Left ventricle myocardium inferior (tissue), 1 donor: Measurements from ENCODE around the gene ACSBG1. TPM values are rescaled to one million over a fixed set of nuclear protein-coding genes. Genes with fewer than 3 reads are reported as not detected.
A peak's percentile ranks its signal among the peaks of the same experiment; 100 is the strongest.
"Not testable (repeated sequence)": the region's sequence is repeated elsewhere in the genome, so short reads cannot be mapped to it uniquely, and the experiment has no call there.

ENCODE experiments used
- DNase-seq: peaks from one replicate; pipeline ENCODE4 v3.0.0-alpha.2; 2020
- H3K27ac ChIP-seq: fragments of 200-600 bp; replicated peaks from 2 replicates; pipeline ENCODE4 v1.8.0; 2021
- H3K27me3 ChIP-seq: fragments of 200-600 bp; 2 replicates; pipeline ENCODE4 v1.8.0; 2021; ENCODE audit warnings: low read depth
- H3K36me3 ChIP-seq: fragments of 200-600 bp; 2 replicates; pipeline ENCODE4 v1.8.0; 2021
- H3K4me1 ChIP-seq: fragments of 200-600 bp; 2 replicates; pipeline ENCODE4 v1.8.0; 2021
- H3K4me3 ChIP-seq: fragments of 200-600 bp; 2 replicates; pipeline ENCODE4 v1.8.0; 2021; ENCODE audit warnings: mild to moderate bottlenecking, moderate library complexity
- H3K9me3 ChIP-seq: fragments of 200-600 bp; replicated peaks from 2 replicates; pipeline ENCODE4 v1.8.0; 2021
- intact Hi-C: fragments of 100-400 bp; cut with micrococcal nuclease; formaldehyde crosslinking; loops from one replicate; pipeline ENCODE4 v1.11.0; 2022
- total RNA-seq: library from RNA; stranded (reverse); fragmentation: NEBNext Ultra II Directional; extraction: Animal tissue kit (Norgen Biotek cat#: 25700); gene quantifications from one replicate; pipeline ENCODE4 v1.2.1, GENCODE V29; 2021
- TF ChIP-seq, protein P1 (sequence below): fragments of 200-600 bp; IDR thresholded peaks from 2 replicates; pipeline ENCODE4 v1.8.0; 2021; ENCODE audit warnings: antibody characterized with exemption, mild to moderate bottlenecking, borderline replicate concordance
- donor health status: DM: no; HTN: yes; CAD: no; lungs with severe emphysema.

Gene ACSBG1
- total RNA-seq, 1 donor from 2014 or later, result 0.25 TPM

DNA sequence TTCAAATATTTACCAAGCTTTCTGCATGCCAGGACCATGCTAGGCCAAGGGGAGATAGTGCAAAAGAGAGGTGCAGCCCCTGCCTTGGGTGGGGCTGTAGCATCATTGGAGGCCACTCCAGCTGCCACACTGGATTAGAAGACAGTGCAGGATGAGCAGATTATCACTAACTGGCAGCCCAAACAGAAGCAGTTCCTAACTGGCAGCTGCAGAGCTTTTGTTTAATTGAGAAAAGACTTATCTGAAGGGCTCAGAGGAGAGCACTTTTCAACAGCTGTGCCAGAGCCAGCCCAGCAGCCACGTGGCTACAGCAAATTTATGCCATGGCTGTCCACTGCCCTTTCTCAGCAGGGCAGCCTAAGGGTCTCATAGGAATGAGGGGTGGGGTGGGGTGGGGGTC is 13.5 kb upstream of the ACSBG1 start:
- Histone ChIP-seq H3K9me3 (no peaks in the 10 kb centered on the region), H3K27me3 (peaks cover 3% of the 10 kb centered on the region), H3K36me3 (no peaks in the 10 kb centered on the region), H3K4me1 (peaks cover 9% of the 10 kb centered on the region), H3K27ac (no peak overlapping the region), H3K4me3 (no peak overlapping the region)
- DNase-seq, result no peak
- intact Hi-C loops, result loop anchor here (10.0 kb wide), 1 partner anchor 73 kb away; no protein-coding TSS in a partner anchor
- TF ChIP-seq, protein P1, sequence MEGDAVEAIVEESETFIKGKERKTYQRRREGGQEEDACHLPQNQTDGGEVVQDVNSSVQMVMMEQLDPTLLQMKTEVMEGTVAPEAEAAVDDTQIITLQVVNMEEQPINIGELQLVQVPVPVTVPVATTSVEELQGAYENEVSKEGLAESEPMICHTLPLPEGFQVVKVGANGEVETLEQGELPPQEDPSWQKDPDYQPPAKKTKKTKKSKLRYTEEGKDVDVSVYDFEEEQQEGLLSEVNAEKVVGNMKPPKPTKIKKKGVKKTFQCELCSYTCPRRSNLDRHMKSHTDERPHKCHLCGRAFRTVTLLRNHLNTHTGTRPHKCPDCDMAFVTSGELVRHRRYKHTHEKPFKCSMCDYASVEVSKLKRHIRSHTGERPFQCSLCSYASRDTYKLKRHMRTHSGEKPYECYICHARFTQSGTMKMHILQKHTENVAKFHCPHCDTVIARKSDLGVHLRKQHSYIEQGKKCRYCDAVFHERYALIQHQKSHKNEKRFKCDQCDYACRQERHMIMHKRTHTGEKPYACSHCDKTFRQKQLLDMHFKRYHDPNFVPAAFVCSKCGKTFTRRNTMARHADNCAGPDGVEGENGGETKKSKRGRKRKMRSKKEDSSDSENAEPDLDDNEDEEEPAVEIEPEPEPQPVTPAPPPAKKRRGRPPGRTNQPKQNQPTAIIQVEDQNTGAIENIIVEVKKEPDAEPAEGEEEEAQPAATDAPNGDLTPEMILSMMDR, result no peak

DNA sequence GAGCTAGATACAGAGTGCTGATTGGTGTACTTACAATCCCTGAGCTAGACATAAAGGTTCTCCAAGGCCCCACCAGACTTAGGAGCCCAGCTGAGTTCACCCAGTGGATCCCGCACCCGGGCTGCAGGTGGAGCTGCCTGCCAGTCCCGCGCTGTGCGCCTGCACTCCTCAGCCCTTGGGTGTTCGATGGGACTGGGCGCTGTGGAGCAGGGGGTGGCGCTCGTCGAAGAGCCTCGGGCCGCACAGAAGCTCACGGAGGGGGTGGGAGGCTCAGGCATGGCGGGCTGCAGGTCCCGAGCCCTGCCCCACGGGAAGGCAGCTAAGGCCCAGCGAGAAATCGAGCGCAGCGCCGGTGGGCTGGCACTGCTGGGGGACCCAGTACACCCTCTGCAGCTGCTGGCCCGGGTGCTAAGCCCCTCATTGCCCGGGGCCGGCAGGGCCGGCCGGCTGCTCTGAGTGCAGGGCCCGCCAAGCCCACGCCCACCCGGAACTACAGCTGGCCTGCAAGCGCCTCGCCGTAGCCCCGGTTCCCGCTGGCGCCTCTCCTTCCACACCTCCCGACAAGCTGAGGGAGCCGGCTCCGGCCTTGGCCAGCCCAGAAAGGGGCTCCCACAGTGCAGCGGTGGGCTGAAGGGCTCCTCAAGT is 11.7 kb upstream of the ACSBG1 start:
- intact Hi-C loops, result loop anchor here (10.0 kb wide), 1 partner anchor 71 kb away; no protein-coding TSS in a partner anchor
- not testable (repeated sequence) for H3K36me3 ChIP-seq, H3K4me3 ChIP-seq, H3K27me3 ChIP-seq, H3K9me3 ChIP-seq, DNase-seq, H3K27ac ChIP-seq, H3K4me1 ChIP-seq

GRCh38 chr15:78245392-78245791 is 11.0 kb upstream of the ACSBG1 start:
- not testable (repeated sequence) for H3K27ac ChIP-seq, H3K9me3 ChIP-seq

DNA sequence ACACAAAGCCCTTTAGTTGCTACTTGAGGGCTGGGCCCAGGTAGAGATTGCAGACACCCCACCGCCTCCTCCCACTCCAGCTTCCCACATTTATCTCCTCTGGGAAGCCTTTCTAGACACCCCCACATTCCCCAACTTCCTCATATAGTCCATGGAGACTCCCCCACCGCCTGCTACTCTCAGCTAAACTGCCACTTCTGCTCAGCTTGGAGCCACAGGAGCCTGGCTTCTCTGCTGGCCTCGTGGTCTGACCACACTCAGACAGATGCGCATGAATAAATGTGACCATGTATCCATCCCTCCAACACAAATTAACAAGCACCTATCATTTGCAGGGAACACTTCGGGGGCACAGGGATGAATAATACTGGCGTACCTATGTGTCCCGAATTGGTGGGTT is 10.5 kb upstream of the ACSBG1 start:
- peaks cover 9% of the 10 kb centered on the region for H3K4me1 ChIP-seq
- H3K4me3 ChIP-seq, result no peak overlapping the region
- no peak for DNase-seq
- H3K36me3 ChIP-seq, result no peaks in the 10 kb centered on the region
- no peaks in the 10 kb centered on the region for H3K27me3 ChIP-seq
- intact Hi-C loops, result loop anchor here (5.0 to 10.0 kb wide), 3 partner anchors 70 to 133 kb away; partner anchors contain the start of gene CIB2
- H3K9me3 ChIP-seq, result no peaks in the 10 kb centered on the region
- TF ChIP-seq, protein P1, result no peak
- H3K27ac ChIP-seq, result no peak overlapping the region

More at GRCh38 chr15:78245392-78245791, 11.0 kb upstream of the ACSBG1 start:
- H3K4me1 ChIP-seq, H3K36me3 ChIP-seq, H3K27me3 ChIP-seq, DNase-seq, H3K4me3 ChIP-seq: not testable (repeated sequence)
- intact Hi-C loops, result loop anchor here (10.0 kb wide), 1 partner anchor 71 kb away; no protein-coding TSS in a partner anchor

DNA sequence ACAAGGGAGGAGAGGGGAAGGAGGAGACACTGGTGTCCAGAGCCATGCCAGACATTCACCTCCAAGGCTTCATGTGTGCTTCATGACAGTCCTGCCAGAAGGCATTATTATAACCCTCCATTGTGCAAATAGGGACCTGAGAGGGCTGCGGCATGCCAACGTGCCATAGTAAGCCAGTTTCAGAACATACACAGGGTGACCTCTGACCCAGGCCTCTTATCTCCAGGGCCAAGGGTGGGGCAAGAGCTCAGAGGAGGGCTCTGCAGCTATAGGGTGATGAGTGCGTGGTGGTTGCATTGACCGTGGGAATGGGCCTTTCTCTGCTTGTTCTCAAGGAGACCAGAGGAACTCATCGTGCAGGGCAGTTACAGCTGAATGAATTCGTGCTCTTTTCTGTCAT is 9.7 kb upstream of the ACSBG1 start:
- intact Hi-C loops, result loop anchor here (5.0 to 10.0 kb wide), 3 partner anchors 69 to 132 kb away; partner anchors contain the start of gene CIB2
- no peak overlapping the region for H3K4me3 ChIP-seq
- no peaks in the 10 kb centered on the region for H3K27me3 ChIP-seq
- no peak for DNase-seq
- no peak overlapping the region for H3K27ac ChIP-seq
- TF ChIP-seq, protein P1, result no peak
- H3K36me3 ChIP-seq, result no peaks in the 10 kb centered on the region
- no peaks in the 10 kb centered on the region for H3K9me3 ChIP-seq
- H3K4me1 ChIP-seq, result peaks cover 9% of the 10 kb centered on the region

GRCh38 chr15:78243491-78243941 is 9.2 kb upstream of the ACSBG1 start:
- no peaks in the 10 kb centered on the region for H3K27me3 ChIP-seq
- no peaks in the 10 kb centered on the region for H3K9me3 ChIP-seq
- no peak overlapping the region for H3K4me3 ChIP-seq
- DNase-seq, result peak; percentile 57
- intact Hi-C loops, result loop anchor here (5.0 to 10.0 kb wide), 3 partner anchors 69 to 131 kb away; partner anchors contain the start of gene CIB2
- H3K36me3 ChIP-seq, result no peaks in the 10 kb centered on the region
- peaks cover 9% of the 10 kb centered on the region for H3K4me1 ChIP-seq
- TF ChIP-seq, protein P1, result no peak
- H3K27ac ChIP-seq, result no peak overlapping the region
